ENCODE data around the gene MEAF6.
A peak's percentile ranks its signal among the peaks of the same experiment; 100 is the strongest.
"Not testable (repeated sequence)": the region's sequence is repeated elsewhere in the genome, so short reads cannot be mapped to it uniquely, and the experiment has no call there.

Gene MEAF6

GRCh38 chr1:37514350-37515184, at the start of gene MEAF6:
Gene MEAF6 (minus strand): TSS chr1:37514766. CDS start chr1:37514746, 20 bp downstream.
- peak; percentile 83 for DNase-seq

- DNase-seq, result no peak
These were observed 48.4 kb upstream of the MEAF6 start for GRCh38 chr1:37562984-37563383.

- no peak for DNase-seq
These were observed 46.9 kb upstream of the MEAF6 start for GRCh38 chr1:37561133-37562132.

- DNase-seq, result no peak
These were observed 46.0 kb upstream of the MEAF6 start for GRCh38 chr1:37560401-37561132.

- not testable (repeated sequence) for DNase-seq
These were observed 45.4 kb upstream of the MEAF6 start for GRCh38 chr1:37559957-37560379.

- no peak for DNase-seq
These were observed 44.5 kb upstream of the MEAF6 start for GRCh38 chr1:37559080-37559479.

DNA sequence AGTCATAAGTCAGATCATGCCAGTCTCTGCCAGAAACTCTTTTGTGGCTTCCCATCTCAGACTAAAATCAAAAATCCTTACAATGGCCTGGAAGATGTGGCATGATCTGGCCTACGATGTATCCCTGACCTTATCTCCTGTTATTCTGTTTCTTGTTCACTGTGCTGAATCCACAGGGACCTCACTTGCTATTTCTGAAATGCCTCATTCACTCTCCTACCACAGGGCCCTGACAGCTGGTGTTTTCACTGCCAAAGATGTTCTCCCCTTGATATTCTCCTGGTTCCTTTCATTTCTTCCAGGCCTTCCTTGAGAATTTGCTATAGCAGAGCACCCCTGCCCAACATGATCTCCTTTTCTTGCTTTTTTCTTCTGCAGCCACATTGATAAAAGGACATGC, 43.8 kb upstream of the MEAF6 start:
- DNase-seq, result no peak

DNA sequence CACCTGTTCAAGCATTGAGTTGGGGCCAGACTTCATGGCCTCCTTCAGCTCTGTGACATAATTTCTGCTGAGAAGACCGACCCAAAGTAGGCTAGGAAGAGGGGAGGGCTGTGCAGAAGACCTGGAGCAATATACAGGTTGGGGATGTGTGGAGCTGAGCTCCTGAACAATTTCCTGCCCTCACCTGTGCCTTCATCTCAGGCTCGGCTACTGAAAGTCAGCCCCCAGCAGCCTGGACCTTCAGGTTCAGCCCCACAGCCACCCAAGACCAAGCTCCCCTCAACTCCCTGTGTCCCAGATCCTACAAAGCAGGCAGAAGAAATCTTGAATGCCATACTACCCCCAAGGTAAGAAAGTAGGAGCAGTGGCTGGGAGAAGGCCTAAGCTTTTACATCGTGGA, 42.8 kb upstream of the MEAF6 start:
- DNase-seq, result no peak

- peak; percentile 86 for DNase-seq
These were observed 42.2 kb upstream of the MEAF6 start, which contains the start of gene DNALI1 for GRCh38 chr1:37556712-37557196. Gene DNALI1 (plus strand): TSS chr1:37556940. CDS start chr1:37556995, 55 bp downstream.

GRCh38 chr1:37553927-37554808, 39.6 kb upstream of the MEAF6 start, which contains the start of gene SNIP1:
Gene SNIP1 (minus strand): TSS chr1:37554293. CDS start chr1:37554229, 64 bp downstream.
- DNase-seq, result peak; percentile 85

DNA sequence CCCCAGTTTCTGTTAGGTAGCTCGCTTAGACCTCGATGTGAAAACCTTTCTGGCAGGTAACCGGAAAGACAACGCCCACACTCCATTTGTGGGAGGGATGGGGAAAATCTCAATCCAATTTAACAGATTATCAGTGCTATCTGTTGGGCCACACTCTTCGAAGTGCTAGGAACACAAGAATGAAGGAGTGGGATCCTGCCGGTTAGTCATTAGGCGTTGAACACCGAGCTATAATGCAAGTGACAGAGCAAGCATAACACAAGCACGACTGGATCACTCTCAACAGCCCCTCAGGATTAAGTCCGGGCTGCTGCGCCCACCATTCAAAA, 39.0 kb upstream of the MEAF6 start:
- DNase-seq, result no peak

- no peak for DNase-seq
These were observed 34.8 kb upstream of the MEAF6 start for GRCh38 chr1:37549341-37549740.

DNA sequence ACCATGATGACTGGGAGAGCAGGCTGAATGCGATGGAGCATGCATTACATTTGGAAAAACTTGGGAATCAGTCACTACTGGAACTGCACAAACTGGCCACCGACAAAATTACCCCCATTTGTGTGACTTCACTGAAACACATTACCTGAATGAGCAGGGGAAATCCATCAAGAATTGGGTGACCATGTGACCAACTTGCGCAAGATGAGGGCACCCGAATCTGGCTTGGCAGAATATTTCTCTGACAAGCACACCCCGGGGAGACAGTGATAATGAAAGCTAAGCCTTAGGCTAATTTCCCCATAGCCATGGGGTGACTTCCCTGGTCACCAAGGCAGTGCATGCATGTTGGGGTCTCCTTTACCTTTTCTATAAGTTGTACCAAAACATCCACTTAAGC, 30.5 kb upstream of the MEAF6 start:
- DNase-seq, result no peak

DNA sequence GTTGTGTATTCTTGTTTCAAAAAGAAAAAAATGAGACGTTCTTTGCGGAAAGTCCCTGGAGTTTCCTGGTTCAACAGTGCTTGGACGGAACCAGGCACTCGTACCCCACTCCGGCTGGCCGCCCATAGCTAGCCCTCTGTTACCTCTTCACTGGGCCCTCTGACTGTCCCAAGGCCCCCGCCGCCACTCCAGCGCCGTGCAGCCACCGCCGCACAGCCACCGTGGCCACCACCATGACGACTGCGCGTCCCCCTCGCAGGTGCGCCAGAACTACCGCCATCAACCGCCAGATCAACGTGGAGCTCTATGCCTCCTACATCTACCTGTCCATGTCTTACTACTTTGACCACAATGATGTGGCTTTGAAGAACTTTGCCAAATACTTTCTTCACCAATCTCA, 30.0 kb upstream of the MEAF6 start:
- DNase-seq, result no peak

- no peak for DNase-seq
These were observed 25.6 kb upstream of the MEAF6 start for GRCh38 chr1:37540036-37540785.

DNA sequence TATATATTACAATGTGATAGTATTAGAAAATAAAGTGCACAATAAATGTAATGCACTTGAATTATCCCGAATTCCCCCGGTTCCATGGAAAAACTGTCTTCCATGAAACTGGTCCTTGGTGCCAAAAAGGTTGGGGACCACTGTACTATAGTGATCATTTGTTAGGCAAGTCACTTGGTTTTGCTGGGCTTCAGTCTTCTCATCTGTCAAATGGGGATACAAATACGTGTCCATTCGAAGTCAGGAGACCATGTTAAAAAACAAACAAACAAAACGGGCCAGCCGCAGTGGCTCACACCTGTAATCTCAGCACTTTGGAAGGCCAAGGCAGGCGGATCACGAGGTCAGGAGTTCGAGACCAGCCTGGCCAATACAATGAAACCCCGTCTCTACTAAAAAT, 24.6 kb upstream of the MEAF6 start:
- not testable (repeated sequence) for DNase-seq

- no peak for DNase-seq
These were observed 22.8 kb upstream of the MEAF6 start for GRCh38 chr1:37537378-37537777.

DNA sequence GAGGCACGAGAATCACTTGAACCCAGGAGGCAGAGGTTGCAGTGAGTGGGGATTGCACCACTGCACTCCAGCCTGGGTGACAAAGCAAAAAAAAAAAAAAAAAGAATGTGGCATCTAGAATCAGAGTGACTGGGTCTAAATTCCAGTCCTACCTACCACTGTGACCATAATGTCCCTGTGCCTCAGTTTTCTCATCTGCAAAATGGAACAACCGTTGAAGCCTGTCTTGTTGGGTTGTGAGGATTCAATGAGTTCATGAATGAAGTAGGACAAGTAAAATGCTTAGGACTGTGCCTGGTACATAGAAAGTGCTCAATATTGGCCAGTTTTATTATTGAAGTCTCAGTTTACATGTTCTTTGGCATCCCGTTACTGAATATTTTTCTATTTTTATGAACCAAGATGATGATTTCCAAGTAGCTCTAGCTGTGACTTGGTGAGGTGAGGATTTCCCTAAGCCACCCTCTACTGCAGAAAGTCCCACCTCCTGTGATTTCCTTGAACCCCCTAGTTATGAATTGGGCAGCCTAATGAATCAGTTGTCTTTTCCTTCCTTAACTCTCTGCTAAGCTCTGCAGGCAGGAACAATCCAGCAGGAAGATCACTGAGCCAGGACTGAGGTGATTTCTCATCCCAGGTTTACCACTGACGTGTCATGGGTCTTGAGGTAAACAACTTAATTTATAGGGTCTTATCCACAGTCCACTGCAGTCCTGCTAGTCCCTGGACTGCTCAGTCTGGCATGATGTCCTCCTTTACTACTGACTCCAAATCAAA, 18.9 kb upstream of the MEAF6 start:
- no peak for DNase-seq

DNA sequence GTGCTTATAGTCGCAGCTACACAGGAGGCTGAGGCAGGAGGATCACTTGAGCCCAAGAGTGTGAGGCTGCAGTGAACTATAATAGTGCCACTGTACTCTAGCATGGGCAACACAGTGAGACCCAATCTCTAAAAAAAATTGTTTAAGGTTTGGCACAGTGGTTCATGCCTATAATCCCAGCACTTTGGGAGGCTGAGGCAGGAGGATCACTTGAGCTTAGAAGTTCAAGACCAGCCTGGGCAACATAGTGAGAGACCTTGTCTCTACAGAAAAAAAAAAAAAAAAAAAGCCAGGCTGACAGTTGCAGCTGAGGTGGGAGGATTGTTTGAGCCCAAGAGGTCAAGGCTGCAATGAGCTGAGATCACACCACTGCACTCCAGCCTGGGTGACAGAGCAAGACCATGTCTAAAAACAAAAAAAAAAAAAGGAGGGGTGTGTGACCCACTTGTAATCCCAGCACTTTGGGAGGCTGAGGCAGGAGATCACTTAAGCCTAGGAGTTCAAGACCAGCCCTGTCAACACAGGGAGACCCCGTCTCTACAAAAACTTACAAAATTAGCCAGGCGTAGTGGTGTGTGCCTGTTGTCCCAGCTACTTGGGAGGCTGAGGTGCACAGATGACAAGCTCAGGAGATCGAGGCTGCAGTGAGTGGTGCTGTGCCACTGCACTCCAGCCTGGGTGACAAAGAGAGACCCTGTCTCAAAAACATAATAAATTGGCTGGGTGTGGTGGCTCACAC, 18.0 kb upstream of the MEAF6 start:
- not testable (repeated sequence) for DNase-seq

Measured in kidney glomerular epithelial cell (primary cell).